HG02870 (cell line): ENCODE data around the gene RC3H1.
"Not testable (repeated sequence)": the region's sequence is repeated elsewhere in the genome, so short reads cannot be mapped to it uniquely, and the experiment has no call there.

Experiments used
- ATAC-seq: cut with Tn5 transposase; IDR thresholded peaks from one replicate; pipeline ENCODE4 v1.9.1; 2021; ENCODE audit warnings: mild to moderate bottlenecking, moderate library complexity; ENCODE audit not compliant: unreplicated experiment

Gene RC3H1

GRCh38 chr1:174031099-174031498, 8.9 kb upstream of the RC3H1 start:
- ATAC-seq = no peak

- ATAC-seq = no peak
These were observed 6.3 kb upstream of the RC3H1 start for GRCh38 chr1:174028495-174028894.

GRCh38 chr1:174023440-174023839, 1.3 kb upstream of the RC3H1 start:
- no peak for ATAC-seq

- no peak for ATAC-seq
These were observed 770 bp upstream of the RC3H1 start for GRCh38 chr1:174022976-174023277.

GRCh38 chr1:174021591-174022079, 522 bp downstream of the RC3H1 start:
- ATAC-seq = peak; percentile 29

GRCh38 chr1:174018565-174018964, 3.6 kb downstream of the RC3H1 start:
- no peak for ATAC-seq

- no peak for ATAC-seq
These were observed 4.8 kb downstream of the RC3H1 start for GRCh38 chr1:174017231-174017970.

GRCh38 chr1:174013864-174014418, 8.2 kb downstream of the RC3H1 start:
- ATAC-seq = no peak

- no peak for ATAC-seq
These were observed 13.2 kb downstream of the RC3H1 start for GRCh38 chr1:174008979-174009378.

GRCh38 chr1:174008269-174008668, 13.9 kb downstream of the RC3H1 start:
- ATAC-seq = no peak

GRCh38 chr1:174007851-174008250, 14.3 kb downstream of the RC3H1 start:
- ATAC-seq = no peak

- ATAC-seq = peak; percentile 94
These were observed 17.1 kb downstream of the RC3H1 start for GRCh38 chr1:174005032-174005431.

- no peak for ATAC-seq
These were observed 18.3 kb downstream of the RC3H1 start for GRCh38 chr1:174003867-174004266.

- no peak for ATAC-seq
These were observed 20.6 kb downstream of the RC3H1 start for GRCh38 chr1:174001573-174001972.

- no peak for ATAC-seq
These were observed 21.8 kb downstream of the RC3H1 start for GRCh38 chr1:174000371-174000770.

GRCh38 chr1:173997791-173998190, 24.4 kb downstream of the RC3H1 start:
- no peak for ATAC-seq

- ATAC-seq = no peak
These were observed 25.2 kb downstream of the RC3H1 start for GRCh38 chr1:173996995-173997394.

GRCh38 chr1:173995475-173995874, 26.7 kb downstream of the RC3H1 start:
- no peak for ATAC-seq

GRCh38 chr1:173993948-173994347, 28.2 kb downstream of the RC3H1 start:
- ATAC-seq = not testable (repeated sequence)

- ATAC-seq = no peak
These were observed 34.1 kb downstream of the RC3H1 start for GRCh38 chr1:173988068-173988467.

GRCh38 chr1:173986951-173987350, 35.2 kb downstream of the RC3H1 start:
- ATAC-seq = no peak

- no peak for ATAC-seq
These were observed 51.9 kb downstream of the RC3H1 start for GRCh38 chr1:173970252-173970651.

GRCh38 chr1:173965896-173966295, 56.3 kb downstream of the RC3H1 start:
- ATAC-seq = not testable (repeated sequence)
